Activated B cell treated with CpG ODN at 0.5 μM for 24 hours (primary cell): ENCODE measurements around the gene CST7. TPM values are rescaled to one million over a fixed set of nuclear protein-coding genes. Genes with fewer than 3 reads are reported as not detected.

Experiments used
- ATAC-seq: fragments of 200-7000 bp; cut with Tn5 transposase; one replicate; pipeline ENCODE4 v1.10.0; 2021; ENCODE audit warnings: low read depth, mild to moderate bottlenecking, moderate library complexity
- CTCF ChIA-PET: fragments of 350-600 bp; sonication (Branson Sonifier 250); formaldehyde crosslinking; loops from one replicate; lab custom pipeline; 2021; ENCODE audit warnings: antibody characterized with exemption; lab: Charles Lee
- POLR2A ChIA-PET: fragments of 350-600 bp; sonication (Branson Sonifier 250); formaldehyde crosslinking; loops from one replicate; lab custom pipeline; 2021; ENCODE audit warnings: antibody characterized with exemption; lab: Charles Lee
- DNase-seq: peaks from one replicate; pipeline ENCODE4 v3.0.0; 2022
- H3K27ac Mint-ChIP-seq: one replicate; pipeline ENCODE4 v1.8.0; 2020; ENCODE audit warnings: mixed read lengths
- H3K27me3 Mint-ChIP-seq: one replicate; pipeline ENCODE4 v1.8.0; 2021; ENCODE audit warnings: mixed read lengths
- H3K36me3 Mint-ChIP-seq: one replicate; pipeline ENCODE4 v1.8.0; 2021; ENCODE audit warnings: low read depth, mixed read lengths
- H3K4me1 Mint-ChIP-seq: one replicate; pipeline ENCODE4 v1.8.0; 2021; ENCODE audit warnings: mixed read lengths
- H3K4me3 Mint-ChIP-seq: one replicate; pipeline ENCODE4 v1.8.0; 2020; ENCODE audit warnings: mild to moderate bottlenecking, mixed read lengths
- H3K9me3 Mint-ChIP-seq: one replicate; pipeline ENCODE4 v1.8.0; 2020; ENCODE audit warnings: mixed read lengths
- intact Hi-C: fragments of 100-400 bp; cut with micrococcal nuclease; formaldehyde crosslinking; loops from one replicate; pipeline ENCODE4 v1.15.1; 2024
- total RNA-seq: library from RNA; stranded (reverse); gene quantifications from 2 replicates; pipeline ENCODE4 v1.2.3, GENCODE V29; 2022
- TF ChIP-seq, protein P1 (sequence below): fragments of 200-600 bp; IDR thresholded peaks from one replicate; pipeline ENCODE4 v1.8.0; 2022; ENCODE audit warnings: antibody characterized with exemption, mild to moderate bottlenecking

Gene CST7
- total RNA-seq, 1 donor from 2014 or later, result 1.0 TPM

DNA sequence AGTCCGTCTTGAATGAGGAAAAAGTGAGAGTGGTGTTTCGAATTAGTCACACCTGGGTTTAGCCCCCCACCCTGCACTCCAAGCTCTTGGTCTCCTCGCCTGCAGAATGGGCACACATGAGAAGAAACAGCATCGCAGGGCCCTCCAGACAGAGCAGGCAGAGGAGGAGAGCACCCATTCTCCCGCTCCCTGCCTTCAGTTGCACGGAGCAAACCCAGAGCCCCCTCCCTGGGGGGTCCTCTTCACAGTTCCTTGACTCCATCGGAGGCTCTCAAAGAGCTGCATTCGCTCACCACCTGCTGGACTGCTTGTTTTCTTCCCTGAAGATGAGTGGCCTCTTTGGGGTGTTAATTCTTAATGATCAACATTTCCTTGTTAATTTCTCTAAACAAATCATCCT, 5.1 kb downstream of the CST7 start:
- POLR2A ChIA-PET, result no interaction called here
- Mint-ChIP-seq H3K36me3 (peaks cover 9% of the 10 kb centered on the region), H3K4me1 (peaks cover 19% of the 10 kb centered on the region), H3K27me3 (peaks cover 2% of the 10 kb centered on the region), H3K27ac (no peak overlapping the region), H3K4me3 (no peak overlapping the region), H3K9me3 (no peaks in the 10 kb centered on the region)
- CTCF ChIA-PET, result interaction anchor here (0.9 kb wide), 1 partner anchor 34 kb away, joined by 3 read pairs; no protein-coding TSS in a partner anchor
- TF ChIP-seq, protein P1, sequence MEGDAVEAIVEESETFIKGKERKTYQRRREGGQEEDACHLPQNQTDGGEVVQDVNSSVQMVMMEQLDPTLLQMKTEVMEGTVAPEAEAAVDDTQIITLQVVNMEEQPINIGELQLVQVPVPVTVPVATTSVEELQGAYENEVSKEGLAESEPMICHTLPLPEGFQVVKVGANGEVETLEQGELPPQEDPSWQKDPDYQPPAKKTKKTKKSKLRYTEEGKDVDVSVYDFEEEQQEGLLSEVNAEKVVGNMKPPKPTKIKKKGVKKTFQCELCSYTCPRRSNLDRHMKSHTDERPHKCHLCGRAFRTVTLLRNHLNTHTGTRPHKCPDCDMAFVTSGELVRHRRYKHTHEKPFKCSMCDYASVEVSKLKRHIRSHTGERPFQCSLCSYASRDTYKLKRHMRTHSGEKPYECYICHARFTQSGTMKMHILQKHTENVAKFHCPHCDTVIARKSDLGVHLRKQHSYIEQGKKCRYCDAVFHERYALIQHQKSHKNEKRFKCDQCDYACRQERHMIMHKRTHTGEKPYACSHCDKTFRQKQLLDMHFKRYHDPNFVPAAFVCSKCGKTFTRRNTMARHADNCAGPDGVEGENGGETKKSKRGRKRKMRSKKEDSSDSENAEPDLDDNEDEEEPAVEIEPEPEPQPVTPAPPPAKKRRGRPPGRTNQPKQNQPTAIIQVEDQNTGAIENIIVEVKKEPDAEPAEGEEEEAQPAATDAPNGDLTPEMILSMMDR, result no peak
- no peak for ATAC-seq
- no peak for DNase-seq
- intact Hi-C loops, result no loop called here

- ATAC-seq, result no peak
- TF ChIP-seq, protein P1, result no peak
- ChIA-PET CTCF (interaction anchor here (0.9 kb wide), 1 partner anchor 34 kb away, joined by 3 read pairs; no protein-coding TSS in a partner anchor), POLR2A (no interaction called here)
- DNase-seq, result no peak
- intact Hi-C loops, result no loop called here
- no peaks in the 10 kb centered on the region for H3K9me3 Mint-ChIP-seq
- H3K36me3 Mint-ChIP-seq, result peaks cover 11% of the 10 kb centered on the region
- peaks cover 19% of the 10 kb centered on the region for H3K4me1 Mint-ChIP-seq
- peak overlapping the region; percentile 16 for H3K4me3 Mint-ChIP-seq
- peaks cover 2% of the 10 kb centered on the region for H3K27me3 Mint-ChIP-seq
- H3K27ac Mint-ChIP-seq, result no peak overlapping the region
These were observed 5.5 kb downstream of the CST7 start for GRCh38 chr20:24954566-24954965.

DNA sequence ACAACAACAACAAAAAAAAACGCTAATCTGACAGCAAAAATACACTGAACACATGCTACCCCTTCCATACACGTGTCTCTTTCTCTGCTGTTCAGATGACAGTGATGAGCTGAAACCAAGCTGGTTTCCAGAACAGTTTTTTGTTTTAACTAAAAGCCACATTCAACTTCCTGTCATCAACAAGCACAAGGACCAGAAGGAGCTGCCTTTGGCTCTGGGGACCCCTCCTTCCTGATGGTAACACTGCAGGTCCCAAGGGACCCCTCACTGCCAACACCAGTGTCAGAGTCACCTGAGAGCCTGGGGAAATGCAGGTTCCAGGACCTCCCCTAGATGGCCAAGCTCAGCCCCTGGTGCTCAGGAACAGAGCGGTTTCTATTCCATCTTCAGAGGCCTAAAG, 6.0 kb downstream of the CST7 start:
- ATAC-seq, result peak; percentile 50
- no peak overlapping the region for H3K27ac Mint-ChIP-seq
- POLR2A ChIA-PET, result interaction anchor here (0.7 kb wide), 1 partner anchor 156 kb away, joined by 5 read pairs; no protein-coding TSS in a partner anchor

DNA sequence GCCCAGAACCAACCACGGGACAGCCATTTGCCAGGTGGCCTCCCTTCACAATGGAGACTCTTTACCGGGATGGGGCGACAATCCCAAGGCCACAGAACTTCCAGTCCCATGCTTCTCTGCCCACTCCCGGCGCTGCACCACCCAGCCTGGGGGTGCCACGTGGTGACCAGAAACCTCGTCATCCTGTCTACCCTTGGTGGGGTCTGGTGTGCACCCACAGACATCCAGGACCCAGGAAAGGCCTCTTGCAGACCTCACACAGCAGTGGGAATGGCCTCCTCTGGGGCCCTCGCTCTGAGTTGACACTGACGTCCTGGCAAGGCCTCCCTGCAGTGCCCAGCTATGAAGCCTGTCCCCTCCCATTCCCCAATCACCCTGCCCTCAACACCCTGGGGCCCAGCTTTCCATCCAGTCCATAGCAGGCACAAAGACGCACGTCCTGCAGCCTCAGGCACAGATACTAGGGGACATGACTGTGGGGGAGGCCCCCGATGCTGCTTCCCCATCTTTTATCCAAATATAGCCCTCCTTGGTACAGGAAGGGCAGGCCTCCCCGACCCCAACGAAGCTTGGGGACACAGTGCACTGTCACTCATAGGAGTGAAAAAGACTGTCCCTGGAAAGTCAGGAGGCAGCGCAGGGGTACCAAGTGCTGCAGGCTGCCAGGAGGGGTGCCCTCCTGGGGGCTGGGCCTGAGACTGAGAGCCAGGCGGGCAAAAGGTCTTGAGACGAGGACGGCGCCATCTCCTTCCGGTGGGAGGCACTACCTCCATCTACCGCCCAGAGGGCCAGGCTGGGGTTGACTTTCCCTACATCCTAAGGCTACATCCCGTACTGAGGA, 7.2 kb downstream of the CST7 start:
- H3K4me1 Mint-ChIP-seq, result peaks cover 19% of the 10 kb centered on the region
- CTCF ChIA-PET, result no interaction called here
- POLR2A ChIA-PET, result interaction anchor here (0.7 kb wide), 1 partner anchor 158 kb away, joined by 5 read pairs; no protein-coding TSS in a partner anchor
- H3K9me3 Mint-ChIP-seq, result no peaks in the 10 kb centered on the region
- DNase-seq, result no peak
- intact Hi-C loops, result no loop called here
- H3K27ac Mint-ChIP-seq, result no peak overlapping the region
- peaks cover 21% of the 10 kb centered on the region for H3K36me3 Mint-ChIP-seq
- TF ChIP-seq, protein P1, result no peak
- no peak for ATAC-seq
- no peaks in the 10 kb centered on the region for H3K27me3 Mint-ChIP-seq
- H3K4me3 Mint-ChIP-seq, result no peak overlapping the region

More for the DNA sequence above, 6.0 kb downstream of the CST7 start:
- Mint-ChIP-seq H3K36me3 (peaks cover 14% of the 10 kb centered on the region), H3K4me1 (peaks cover 19% of the 10 kb centered on the region), H3K4me3 (peak overlapping the region; percentile 16), H3K27me3 (peaks cover 2% of the 10 kb centered on the region), H3K9me3 (no peaks in the 10 kb centered on the region)
- intact Hi-C loops, result no loop called here
- CTCF ChIA-PET, result interaction anchor here (0.9 kb wide), 1 partner anchor 35 kb away, joined by 3 read pairs; no protein-coding TSS in a partner anchor
- no peak for DNase-seq
- TF ChIP-seq, protein P1, result no peak

DNA sequence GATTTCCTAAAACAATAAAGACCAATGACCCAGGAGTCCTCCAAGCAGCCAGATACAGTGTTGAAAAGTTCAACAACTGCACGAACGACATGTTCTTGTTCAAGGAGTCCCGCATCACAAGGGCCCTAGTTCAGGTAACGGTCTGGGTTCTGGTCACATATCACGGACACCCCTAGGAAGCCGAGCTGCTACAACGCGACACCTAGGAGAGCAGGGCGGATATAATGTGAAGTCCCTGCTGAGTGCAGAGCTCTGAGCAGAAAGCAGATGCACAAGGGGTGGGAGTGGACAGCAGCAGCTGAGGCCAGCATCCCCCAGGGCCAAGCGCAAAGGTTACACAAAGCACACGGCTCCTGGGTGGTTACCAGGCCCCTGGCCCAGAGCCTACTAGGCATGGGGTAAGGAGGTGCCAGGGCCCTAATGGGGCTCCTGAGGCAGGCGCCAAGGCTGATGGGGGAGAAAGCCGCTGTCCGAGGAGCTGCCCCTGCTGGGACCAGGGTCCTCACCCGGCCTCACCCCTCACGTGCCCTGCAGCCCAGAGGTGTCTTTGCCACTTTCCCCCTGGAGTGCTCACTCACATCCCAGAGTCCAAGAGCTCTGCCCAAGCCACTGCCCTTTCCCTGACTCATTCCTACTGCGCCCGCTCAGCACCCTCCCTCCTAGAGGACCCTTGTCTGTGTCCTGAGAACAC, 8.4 kb downstream of the CST7 start:
- Mint-ChIP-seq H3K4me3 (no peak overlapping the region), H3K9me3 (no peaks in the 10 kb centered on the region), H3K27me3 (no peaks in the 10 kb centered on the region), H3K36me3 (peaks cover 33% of the 10 kb centered on the region), H3K27ac (no peak overlapping the region), H3K4me1 (peaks cover 19% of the 10 kb centered on the region)
- ChIA-PET POLR2A (no interaction called here), CTCF (no interaction called here)
- DNase-seq, result no peak
- no peak for ATAC-seq
- TF ChIP-seq, protein P1, result no peak
- intact Hi-C loops, result no loop called here
